GM23338 (cell line): ENCODE data around the gene ADGRF1. TPM values are rescaled to one million over a fixed set of nuclear protein-coding genes. Genes with fewer than 3 reads are reported as not detected.

Experiments
- ATAC-seq: fragments of 200-7000 bp; cut with Tn5 transposase; 3 replicates; pipeline ENCODE4 v1.9.1; 2020
- DNase-seq: peaks from one replicate; pipeline ENCODE4 v3.0.0-alpha.2; 2015; ENCODE audit warnings: low spot score
- H2AFZ ChIP-seq: fragments of 200-600 bp; sonication (generic); 2 replicates; pipeline ENCODE4 v1.8.0; 2016; ENCODE audit warnings: antibody characterized with exemption, mild to moderate bottlenecking, moderate library complexity
- H3F3A ChIP-seq: fragments of 200-600 bp; sonication (generic); replicated peaks from 2 replicates; pipeline ENCODE4 v1.8.0; 2017; ENCODE audit warnings: antibody characterized with exemption, mixed run types, low read depth
- H3K27ac ChIP-seq: fragments of 200-600 bp; sonication (generic); 2 replicates; pipeline ENCODE4 v1.6.1; 2016; ENCODE audit warnings: low read depth
- H3K27me3 ChIP-seq: fragments of 200-600 bp; sonication (generic); 2 replicates; pipeline ENCODE4 v1.8.0; 2016; ENCODE audit warnings: mild to moderate bottlenecking, mixed run types, moderate library complexity; ENCODE audit not compliant: insufficient read depth
- H3K36me3 ChIP-seq: fragments of 200-600 bp; sonication (generic); 2 replicates; pipeline ENCODE4 v1.8.0; 2016; ENCODE audit warnings: mild to moderate bottlenecking; ENCODE audit not compliant: insufficient read depth
- H3K4me1 ChIP-seq: fragments of 200-600 bp; sonication (generic); 2 replicates; pipeline ENCODE4 v1.8.0; 2016; ENCODE audit warnings: mild to moderate bottlenecking, moderate library complexity; ENCODE audit not compliant: insufficient read depth
- H3K4me2 ChIP-seq: fragments of 200-600 bp; sonication (generic); 2 replicates; pipeline ENCODE4 v1.7.1; 2017; ENCODE audit warnings: mixed run types
- H3K4me3 ChIP-seq: fragments of 200-600 bp; sonication (generic); 2 replicates; pipeline ENCODE4 v1.6.1; 2016; ENCODE audit warnings: mixed run types
- H3K79me2 ChIP-seq: fragments of 200-600 bp; sonication (generic); replicated peaks from 2 replicates; pipeline ENCODE4 v1.8.0; 2017; ENCODE audit warnings: mild to moderate bottlenecking; ENCODE audit not compliant: insufficient read depth
- H3K9me2 ChIP-seq: fragments of 200-600 bp; sonication (generic); 2 replicates; pipeline ENCODE4 v1.8.0; 2017; ENCODE audit not compliant: insufficient read depth
- H4K20me1 ChIP-seq: fragments of 200-600 bp; sonication (generic); replicated peaks from 2 replicates; pipeline ENCODE4 v1.8.0; 2017; ENCODE audit warnings: mild to moderate bottlenecking; ENCODE audit not compliant: insufficient read depth
- H3K27ac Mint-ChIP-seq: 2 replicates; pipeline ENCODE4 v1.8.0; 2020; ENCODE audit warnings: inconsistent platforms, mild to moderate bottlenecking, moderate library complexity, mixed read lengths
- H3K27me3 Mint-ChIP-seq: 3 replicates; pipeline ENCODE4 v1.8.0; 2022; ENCODE audit warnings: low read depth, mild to moderate bottlenecking, moderate library complexity, mixed read lengths, inconsistent platforms; ENCODE audit not compliant: insufficient read depth, poor library complexity
- H3K36me3 Mint-ChIP-seq: 3 replicates; pipeline ENCODE4 v1.8.0; 2021; ENCODE audit warnings: low read depth, mild to moderate bottlenecking, inconsistent platforms, moderate library complexity, mixed read lengths
- H3K4me1 Mint-ChIP-seq: 3 replicates; pipeline ENCODE4 v1.8.0; 2020; ENCODE audit warnings: mild to moderate bottlenecking, inconsistent platforms, mixed read lengths
- H3K4me3 Mint-ChIP-seq: 3 replicates; pipeline ENCODE4 v1.8.0; 2021; ENCODE audit warnings: moderate library complexity, mild to moderate bottlenecking, inconsistent platforms, mixed read lengths
- H3K9me3 Mint-ChIP-seq: 3 replicates; pipeline ENCODE4 v1.8.0; 2020; ENCODE audit warnings: moderate library complexity, mild to moderate bottlenecking, inconsistent platforms, mixed read lengths
- CREB1 ChIP-seq: fragments of 250-450 bp; sonication (Bioruptor Pico); IDR thresholded peaks from 2 replicates; pipeline ENCODE4 v1.5.0; 2020; ENCODE audit warnings: low read depth, mild to moderate bottlenecking, moderate library complexity
- ETS1 ChIP-seq: IDR thresholded peaks from 2 replicates; pipeline ENCODE4 v1.6.1; 2016; ENCODE audit warnings: antibody characterized with exemption
- EZH2 ChIP-seq: fragments of 200-600 bp; sonication (generic); IDR thresholded peaks from one replicate; pipeline ENCODE4 v1.8.0; 2017; ENCODE audit warnings: antibody characterized with exemption, mild to moderate bottlenecking, low read depth; ENCODE audit not compliant: unreplicated experiment
- EZH2phosphoT487 ChIP-seq: fragments of 200-600 bp; sonication (generic); IDR thresholded peaks from one replicate; pipeline ENCODE4 v1.8.1; 2018; ENCODE audit warnings: antibody characterized with exemption; ENCODE audit not compliant: unreplicated experiment
- JUNB ChIP-seq: IDR thresholded peaks from one replicate; pipeline ENCODE4 v1.6.1; 2016; ENCODE audit warnings: antibody characterized with exemption; ENCODE audit not compliant: unreplicated experiment
- NANOG ChIP-seq: IDR thresholded peaks from 2 replicates; pipeline ENCODE4 v1.6.1; 2016; ENCODE audit warnings: antibody characterized with exemption, borderline replicate concordance
- POLR2AphosphoS5 ChIP-seq: IDR thresholded peaks from 2 replicates; pipeline ENCODE4 v1.6.1; 2016; ENCODE audit warnings: antibody characterized with exemption, low read depth
- REST ChIP-seq: IDR thresholded peaks from one replicate; pipeline ENCODE4 v1.6.1; 2018; ENCODE audit warnings: antibody characterized with exemption; ENCODE audit not compliant: unreplicated experiment
- STAT1 ChIP-seq: IDR thresholded peaks from one replicate; pipeline ENCODE4 v1.6.1; 2016; ENCODE audit warnings: antibody characterized with exemption; ENCODE audit not compliant: unreplicated experiment
- ZNF114 ChIP-seq: fragments of 250-450 bp; sonication (Bioruptor Pico); IDR thresholded peaks from 2 replicates; pipeline ENCODE4 v1.5.0; 2020; ENCODE audit warnings: mild to moderate bottlenecking, moderate library complexity
- ZNF331 ChIP-seq: fragments of 250-450 bp; sonication (Bioruptor Pico); IDR thresholded peaks from 2 replicates; pipeline ENCODE4 v1.5.0; 2020; ENCODE audit warnings: low read depth, mild to moderate bottlenecking, moderate library complexity
- ZNF462 ChIP-seq: fragments of 250-450 bp; sonication (Bioruptor Pico); IDR thresholded peaks from 2 replicates; pipeline ENCODE4 v1.5.0; 2020; ENCODE audit warnings: mild to moderate bottlenecking, moderate library complexity
- polyA plus RNA-seq: library from polyadenylated mRNA; unstranded; fragments of >200 nt; fragmentation: Nextera tagmentation; extraction: Ambion mirVana; gene quantifications from 2 replicates; pipeline ENCODE4 v1.2.1, GENCODE V29; 2016
- total RNA-seq: library from RNA; depleted of rRNA; stranded (reverse); fragments of >200 nt; shearing (Covaris generic); gene quantifications from 2 replicates; pipeline ENCODE4 v1.2.3, GENCODE V29; 2014
- TF ChIP-seq, protein P1 (sequence below), 2 experiments: fragments of 200-600 bp in 1 of 2; sonication (generic) in 1 of 2; conservative IDR thresholded peaks; 2 replicates each; pipeline versions ENCODE4 v1.5.1 to v1.6.1; 2016 to 2017; ENCODE audit warnings: antibody characterized with exemption in 2 of 2, low read depth in 2 of 2, mild to moderate bottlenecking in 2 of 2, moderate library complexity in 1 of 2

Gene ADGRF1
- total and polyA plus RNA-seq, 2 experiments from 2014 or later = not detected

GRCh38 chr6:47016909-47017308 is 25.2 kb downstream of the ADGRF1 start:
- H3K27me3 Mint-ChIP-seq = peaks cover 2% of the 10 kb centered on the region

More at GRCh38 chr6:47016909-47017308, 25.2 kb downstream of the ADGRF1 start:
- no peaks in the 10 kb centered on the region for H3K27me3 ChIP-seq
- Mint-ChIP-seq H3K36me3 (no peaks in the 10 kb centered on the region), H3K27ac (no peak overlapping the region), H3K9me3 (no peaks in the 10 kb centered on the region; the same call in 2 of the 3 replicates), H3K4me1 (peaks cover 8% of the 10 kb centered on the region; the same call in 2 of the 3 replicates), H3K4me3 (no peak overlapping the region)
- no peaks in the 10 kb centered on the region for H3K4me1 ChIP-seq
- no peak overlapping the region for H3K4me3 ChIP-seq
- no peaks in the 10 kb centered on the region for H3F3A ChIP-seq
- no peaks in the 10 kb centered on the region for H3K79me2 ChIP-seq
- H2AFZ ChIP-seq = no peak overlapping the region
- TF ChIP-seq JUNB (no peak), REST (no peak), POLR2AphosphoS5 (no peak), EZH2phosphoT487 (no peak), ZNF331 (CRISPR knock-in tag) (no peak), ZNF462 (CRISPR knock-in tag) (no peak), STAT1 (no peak), CREB1 (CRISPR knock-in tag) (no peak), ETS1 (no peak), NANOG (no peak), EZH2 (no peak), ZNF114 (CRISPR knock-in tag) (no peak)
- TF ChIP-seq, protein P1, sequence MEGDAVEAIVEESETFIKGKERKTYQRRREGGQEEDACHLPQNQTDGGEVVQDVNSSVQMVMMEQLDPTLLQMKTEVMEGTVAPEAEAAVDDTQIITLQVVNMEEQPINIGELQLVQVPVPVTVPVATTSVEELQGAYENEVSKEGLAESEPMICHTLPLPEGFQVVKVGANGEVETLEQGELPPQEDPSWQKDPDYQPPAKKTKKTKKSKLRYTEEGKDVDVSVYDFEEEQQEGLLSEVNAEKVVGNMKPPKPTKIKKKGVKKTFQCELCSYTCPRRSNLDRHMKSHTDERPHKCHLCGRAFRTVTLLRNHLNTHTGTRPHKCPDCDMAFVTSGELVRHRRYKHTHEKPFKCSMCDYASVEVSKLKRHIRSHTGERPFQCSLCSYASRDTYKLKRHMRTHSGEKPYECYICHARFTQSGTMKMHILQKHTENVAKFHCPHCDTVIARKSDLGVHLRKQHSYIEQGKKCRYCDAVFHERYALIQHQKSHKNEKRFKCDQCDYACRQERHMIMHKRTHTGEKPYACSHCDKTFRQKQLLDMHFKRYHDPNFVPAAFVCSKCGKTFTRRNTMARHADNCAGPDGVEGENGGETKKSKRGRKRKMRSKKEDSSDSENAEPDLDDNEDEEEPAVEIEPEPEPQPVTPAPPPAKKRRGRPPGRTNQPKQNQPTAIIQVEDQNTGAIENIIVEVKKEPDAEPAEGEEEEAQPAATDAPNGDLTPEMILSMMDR (conservative IDR thresholded peaks at IDR 0.05; ENCODE audit: low read depth in 2 of 2) = no peak
- peaks cover 14% of the 10 kb centered on the region; the same call in 1 of the 2 replicates for H3K9me2 ChIP-seq
- peak; percentile 58 for DNase-seq
- H4K20me1 ChIP-seq = no peaks in the 10 kb centered on the region
- no peak overlapping the region for H3K4me2 ChIP-seq
- peak; percentile 48; the same call in 2 of the 3 replicates for ATAC-seq
- H3K36me3 ChIP-seq = no peaks in the 10 kb centered on the region
- H3K27ac ChIP-seq = no peak overlapping the region
